Retina (tissue), 1 donor: ENCODE results near the gene TAS2R50.

Experiments used
- DNase-seq: peaks from one replicate; pipeline ENCODE4 v3.0.0-alpha.2; 2016

The TAS2R50 gene

GRCh38 chr12:10943167-10943566 is 43.5 kb downstream of the TAS2R50 start:
- no peak for DNase-seq

- no peak for DNase-seq
Measured at GRCh38 chr12:10941916-10942607, 44.6 kb downstream of the TAS2R50 start.

DNA sequence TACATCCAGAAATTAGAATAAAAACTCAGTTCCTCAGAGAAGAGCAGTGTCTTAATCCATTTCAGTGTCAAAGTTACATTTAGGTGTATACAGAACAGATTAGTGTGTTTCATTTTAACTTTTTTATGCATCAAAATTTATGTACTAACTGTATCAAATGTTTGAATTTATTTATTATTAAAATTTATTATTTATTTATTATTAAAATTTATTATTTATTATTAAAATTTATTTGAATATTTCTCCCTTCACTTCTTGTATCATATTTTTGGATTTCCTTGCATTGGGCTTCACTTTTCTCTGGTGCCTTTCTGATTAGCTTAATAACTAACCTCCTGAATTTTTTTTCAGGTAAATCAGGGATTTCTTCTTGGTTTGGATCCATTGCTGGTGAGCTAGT is 45.3 kb downstream of the TAS2R50 start:
- no peak for DNase-seq

GRCh38 chr12:10940389-10940788 is 46.3 kb downstream of the TAS2R50 start:
- DNase-seq = no peak

DNA sequence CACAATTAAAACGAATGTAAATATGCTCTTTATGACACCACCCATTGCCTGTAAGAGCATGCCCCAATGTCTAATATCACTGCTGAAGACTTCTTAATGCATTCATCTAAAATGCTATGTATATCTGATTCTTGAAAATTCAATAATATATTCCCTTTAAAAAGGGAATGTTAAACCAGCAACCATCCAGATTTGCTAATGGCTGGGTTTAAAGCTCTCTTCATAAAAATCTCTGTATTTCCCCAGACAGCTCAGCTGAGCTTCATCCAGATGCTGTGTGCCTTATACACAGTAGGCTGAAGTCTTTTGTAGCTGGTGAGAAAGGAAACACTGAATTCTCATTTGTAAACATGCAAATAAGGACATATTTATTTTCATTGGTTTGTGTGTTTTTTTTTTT is 47.5 kb downstream of the TAS2R50 start, which contains the start of gene TAS2R14:
TSS of gene TAS2R14 (minus strand) at position 101 of the 400 bp plus-strand sequence. CDS start at position 45, 56 bp downstream.
- no peak for DNase-seq

GRCh38 chr12:10936506-10936905 is 50.2 kb downstream of the TAS2R50 start:
- DNase-seq = no peak
